GM06990 (cell line): ENCODE results near the gene RFX3.

Source experiments
- DNase-seq: peaks from one replicate; pipeline ENCODE4 v3.0.0-alpha.2; 2011; ENCODE audit not compliant: insufficient read length; ENCODE audit errors: extremely low read depth
- H3K27me3 ChIP-seq: replicated peaks from 2 replicates; pipeline ENCODE4 v1.6.0; 2011; ENCODE audit warnings: low read length; ENCODE audit not compliant: control insufficient read depth, insufficient read depth
- H3K36me3 ChIP-seq: 2 replicates; pipeline ENCODE4 v1.5.1; 2011; ENCODE audit warnings: low read length; ENCODE audit not compliant: control insufficient read depth, insufficient read depth
- H3K4me3 ChIP-seq: replicated peaks from 2 replicates; pipeline ENCODE4 v1.5.1; 2011; ENCODE audit warnings: low read depth, mild to moderate bottlenecking, control low read depth, low read length
- TF ChIP-seq, protein P1 (sequence below): IDR thresholded peaks from 2 replicates; pipeline ENCODE4 v1.5.1; 2011; ENCODE audit warnings: low read length, control low read depth, mild to moderate bottlenecking, inconsistent platforms; ENCODE audit not compliant: insufficient read depth, poor library complexity, severe bottlenecking

Gene RFX3

DNA sequence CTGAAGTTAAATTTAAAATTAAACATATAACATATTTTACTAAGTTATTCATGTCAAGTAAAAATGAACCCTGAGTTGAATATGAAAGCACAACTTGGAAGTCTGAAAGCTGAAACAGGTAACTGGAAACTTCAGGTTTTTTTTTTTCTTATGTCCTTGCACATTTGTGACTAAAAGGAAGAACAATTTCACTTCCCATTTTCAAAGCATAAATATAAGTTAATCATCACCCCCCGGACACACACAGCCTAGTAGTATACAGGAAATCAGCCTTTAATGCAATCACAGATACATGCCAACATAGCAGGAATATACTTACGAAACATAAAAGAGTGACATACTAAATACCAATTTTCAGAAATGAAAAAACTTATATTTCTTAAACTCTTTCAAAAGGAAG, 225.9 kb downstream of the RFX3 start:
- Histone ChIP-seq H3K27me3 (no peaks in the 10 kb centered on the region), H3K4me3 (no peak overlapping the region), H3K36me3 (no peaks in the 10 kb centered on the region)
- TF ChIP-seq, protein P1, sequence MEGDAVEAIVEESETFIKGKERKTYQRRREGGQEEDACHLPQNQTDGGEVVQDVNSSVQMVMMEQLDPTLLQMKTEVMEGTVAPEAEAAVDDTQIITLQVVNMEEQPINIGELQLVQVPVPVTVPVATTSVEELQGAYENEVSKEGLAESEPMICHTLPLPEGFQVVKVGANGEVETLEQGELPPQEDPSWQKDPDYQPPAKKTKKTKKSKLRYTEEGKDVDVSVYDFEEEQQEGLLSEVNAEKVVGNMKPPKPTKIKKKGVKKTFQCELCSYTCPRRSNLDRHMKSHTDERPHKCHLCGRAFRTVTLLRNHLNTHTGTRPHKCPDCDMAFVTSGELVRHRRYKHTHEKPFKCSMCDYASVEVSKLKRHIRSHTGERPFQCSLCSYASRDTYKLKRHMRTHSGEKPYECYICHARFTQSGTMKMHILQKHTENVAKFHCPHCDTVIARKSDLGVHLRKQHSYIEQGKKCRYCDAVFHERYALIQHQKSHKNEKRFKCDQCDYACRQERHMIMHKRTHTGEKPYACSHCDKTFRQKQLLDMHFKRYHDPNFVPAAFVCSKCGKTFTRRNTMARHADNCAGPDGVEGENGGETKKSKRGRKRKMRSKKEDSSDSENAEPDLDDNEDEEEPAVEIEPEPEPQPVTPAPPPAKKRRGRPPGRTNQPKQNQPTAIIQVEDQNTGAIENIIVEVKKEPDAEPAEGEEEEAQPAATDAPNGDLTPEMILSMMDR: no peak
- DNase-seq: peak; percentile 68

DNA sequence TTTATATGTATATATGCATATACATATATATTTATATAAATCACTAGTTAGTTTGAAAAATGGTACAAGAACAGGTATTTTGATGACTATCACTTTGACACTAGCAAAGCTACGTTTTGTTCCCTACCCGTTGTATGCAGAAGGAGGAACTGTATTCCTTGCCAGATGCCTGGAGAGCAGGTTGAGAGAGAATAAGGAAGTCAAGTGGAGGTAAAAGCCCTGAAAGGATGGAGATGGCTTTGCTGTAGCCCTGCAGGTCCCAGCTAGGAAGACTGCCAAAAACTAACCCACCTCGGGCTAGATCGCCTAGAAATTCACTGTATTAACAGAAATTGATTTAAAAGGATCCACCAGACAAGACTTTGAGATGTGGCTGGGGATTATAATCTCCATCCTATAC, 229.3 kb downstream of the RFX3 start:
- TF ChIP-seq, protein P1: no peak
- DNase-seq: no peak
- no peak overlapping the region for H3K4me3 ChIP-seq
- H3K36me3 ChIP-seq: no peaks in the 10 kb centered on the region
- no peaks in the 10 kb centered on the region for H3K27me3 ChIP-seq

DNA sequence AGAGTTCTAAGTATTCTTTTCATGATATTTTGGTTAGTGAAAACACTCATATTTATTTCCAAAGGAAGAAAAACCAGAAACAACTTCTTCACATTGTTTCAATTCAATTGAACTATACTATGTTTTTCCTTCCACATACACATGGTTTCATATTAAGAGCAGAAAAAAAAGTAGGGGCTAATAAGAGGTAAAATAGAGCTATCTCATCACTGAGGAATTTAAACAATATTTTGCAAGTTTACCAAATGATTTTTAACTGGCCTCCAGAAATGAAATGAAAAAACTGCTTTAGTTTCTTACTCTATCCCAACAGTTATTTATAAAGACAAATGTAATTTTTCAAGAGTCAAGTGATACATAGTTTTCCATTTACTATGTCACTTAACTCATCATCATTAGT, 233.5 kb downstream of the RFX3 start:
- Histone ChIP-seq H3K36me3 (no peaks in the 10 kb centered on the region), H3K27me3 (no peaks in the 10 kb centered on the region), H3K4me3 (no peak overlapping the region)
- TF ChIP-seq, protein P1: no peak
- no peak for DNase-seq

DNA sequence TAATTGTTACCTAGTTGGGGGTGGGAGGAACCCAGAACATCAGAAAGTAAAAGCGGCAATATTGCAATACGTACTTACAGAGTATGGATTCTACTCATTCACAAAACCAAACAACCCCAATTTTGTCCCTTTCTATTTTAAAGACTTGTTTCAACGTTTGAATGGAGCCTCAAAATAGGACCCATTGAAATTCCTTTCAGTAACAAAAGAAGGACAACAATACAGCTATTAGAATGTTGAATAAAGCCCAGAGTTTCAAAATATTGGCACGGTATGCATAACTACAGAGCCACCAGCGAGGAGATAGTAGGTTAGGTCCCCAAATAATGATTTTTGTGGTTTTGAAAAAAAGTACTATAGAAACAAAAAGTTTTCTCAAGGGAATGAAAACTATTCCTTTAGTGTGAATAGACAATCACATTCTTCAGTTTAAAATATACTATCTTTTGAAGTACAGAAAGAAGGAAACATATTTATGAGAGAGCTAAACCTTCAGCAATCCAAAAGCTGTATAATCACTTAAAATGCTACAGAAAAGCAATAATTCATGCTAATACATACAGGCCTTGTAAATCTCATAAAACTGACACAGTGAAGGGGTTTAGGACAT, 235.5 kb downstream of the RFX3 start:
- H3K27me3 ChIP-seq: no peaks in the 10 kb centered on the region
- DNase-seq: no peak
- no peaks in the 10 kb centered on the region for H3K36me3 ChIP-seq
- TF ChIP-seq, protein P1: no peak
- no peak overlapping the region for H3K4me3 ChIP-seq

DNA sequence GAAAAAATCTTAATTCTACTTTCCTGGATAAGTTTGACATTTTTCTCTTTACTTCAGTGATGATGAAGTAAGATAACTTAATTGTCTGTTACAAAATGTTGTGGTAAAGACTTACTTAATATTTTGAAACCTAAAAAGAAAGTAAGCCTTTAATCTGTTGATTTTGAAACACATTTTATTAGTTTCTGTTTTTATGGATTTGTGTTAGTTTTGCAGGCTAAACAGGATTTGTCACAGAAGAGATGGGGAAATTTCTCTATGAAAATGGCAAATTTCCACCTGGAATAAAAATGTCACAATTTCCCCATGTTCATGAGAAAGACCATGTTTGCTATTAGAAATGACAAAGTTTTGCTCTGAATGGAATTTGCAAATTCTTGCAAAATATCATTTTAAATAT, 237.1 kb downstream of the RFX3 start:
- H3K36me3 ChIP-seq: no peaks in the 10 kb centered on the region
- no peaks in the 10 kb centered on the region for H3K27me3 ChIP-seq
- no peak overlapping the region for H3K4me3 ChIP-seq
- no peak for DNase-seq
- TF ChIP-seq, protein P1: no peak
